SK-N-SH (cell line): ENCODE data around the gene DCUN1D2. TPM values are rescaled to one million over a fixed set of nuclear protein-coding genes. Genes with fewer than 3 reads are reported as not detected.

Experiments
- CTCF ChIA-PET: fragments of 300-600, 350-600 bp; formaldehyde crosslinking; extraction: SDS; loops from one replicate; lab custom pipeline; 2021; lab: Yijun Ruan, JAX
- POLR2A ChIA-PET: fragments of 350-600 bp; sonication (Branson Sonifier 250); formaldehyde crosslinking; extraction: SDS; loops from one replicate; lab custom pipeline; 2020; ENCODE audit warnings: antibody characterized with exemption, inconsistent platforms; lab: Yijun Ruan, JAX
- DNase-seq: peaks from one replicate; pipeline ENCODE4 v3.0.0; 2012
- H2AFZ ChIP-seq: fragments of 200-600 bp; sonication (generic); 2 replicates; pipeline ENCODE4 v1.8.1; 2016; ENCODE audit warnings: antibody characterized with exemption, mild to moderate bottlenecking, low read depth
- H3F3A ChIP-seq: fragments of 200-600 bp; sonication (generic); replicated peaks from 2 replicates; pipeline ENCODE3; 2016; ENCODE audit warnings: antibody characterized with exemption, mild to moderate bottlenecking; ENCODE audit not compliant: insufficient read depth
- H3K27ac ChIP-seq, 2 experiments: fragments of 200-500 bp in 1 of 2; fragments of 200-600 bp in 1 of 2; sonication (Bioruptor generic) in 1 of 2; sonication (generic), shearing (Covaris generic) in 1 of 2; 2 replicates each; pipeline versions ENCODE4 v1.5.1 to v1.6.1; 2014 to 2016; ENCODE audit warnings: low read depth in 2 of 2, inconsistent platforms in 1 of 2, low read length in 1 of 2, mild to moderate bottlenecking in 1 of 2, mixed read lengths in 1 of 2
- H3K27me3 ChIP-seq: fragments of 200-600 bp; sonication (generic), shearing (Covaris generic); 2 replicates; pipeline ENCODE4 v1.6.1; 2016; ENCODE audit warnings: mixed run types; ENCODE audit not compliant: insufficient read depth
- H3K36me3 ChIP-seq, 2 experiments: fragments of 200-500 bp in 1 of 2; fragments of 200-600 bp in 1 of 2; sonication (Bioruptor generic) in 1 of 2; sonication (generic) in 1 of 2; replicated peaks in 1 of 2; 2 replicates each; pipeline versions ENCODE3 to v1.5.1; 2014 to 2016; ENCODE audit warnings: low read length in 1 of 2, mild to moderate bottlenecking in 1 of 2; ENCODE audit not compliant: insufficient read depth in 2 of 2, control insufficient read depth in 1 of 2
- H3K4me1 ChIP-seq, 2 experiments: fragments of 200-500 bp in 1 of 2; fragments of 200-600 bp in 1 of 2; sonication (Bioruptor generic) in 1 of 2; sonication (generic), shearing (Covaris generic) in 1 of 2; 2 replicates each; pipeline versions ENCODE4 v1.5.1 to v1.6.1; 2014 to 2016; ENCODE audit warnings: low read depth in 1 of 2, low read length in 1 of 2, mixed run types in 1 of 2; ENCODE audit not compliant: insufficient read depth in 2 of 2, control insufficient read depth in 1 of 2
- H3K4me2 ChIP-seq: fragments of 200-600 bp; sonication (generic), shearing (Covaris generic); 2 replicates; pipeline ENCODE4 v1.6.1; 2017; ENCODE audit warnings: mixed run types
- H3K4me3 ChIP-seq, 2 experiments: fragments of 200-500 bp in 1 of 2; fragments of 200-600 bp in 1 of 2; sonication (Bioruptor generic) in 1 of 2; sonication (generic), shearing (Covaris generic) in 1 of 2; 2 replicates each; pipeline versions ENCODE4 v1.5.1 to v1.8.1; 2014 to 2016; ENCODE audit warnings: low read depth in 2 of 2, inconsistent platforms in 1 of 2, low read length in 1 of 2, mild to moderate bottlenecking in 1 of 2, mixed read lengths in 1 of 2, moderate library complexity in 1 of 2
- H3K79me2 ChIP-seq: fragments of 200-600 bp; sonication (generic); 2 replicates; pipeline ENCODE4 v1.8.1; 2017; ENCODE audit warnings: mild to moderate bottlenecking; ENCODE audit not compliant: insufficient read depth
- H3K9ac ChIP-seq: fragments of 200-600 bp; sonication (generic); 2 replicates; pipeline ENCODE4 v1.6.1; 2017; ENCODE audit warnings: mixed run types
- H3K9me2 ChIP-seq: fragments of 200-600 bp; sonication (generic); 2 replicates; pipeline ENCODE4 v1.6.1; 2017; ENCODE audit warnings: mixed run types
- H3K9me3 ChIP-seq: fragments of 200-600 bp; sonication (generic); 2 replicates; pipeline ENCODE4 v1.6.1; 2017; ENCODE audit warnings: mixed run types, mild to moderate bottlenecking, moderate library complexity
- H4K20me1 ChIP-seq: fragments of 200-600 bp; sonication (generic); 2 replicates; pipeline ENCODE4 v1.6.1; 2017; ENCODE audit warnings: mild to moderate bottlenecking, mixed run types; ENCODE audit not compliant: insufficient read depth
- ELF1 ChIP-seq: IDR thresholded peaks from 2 replicates; pipeline ENCODE4 v1.4.0; 2012
- EP300 ChIP-seq, 2 experiments: IDR thresholded peaks; 2 replicates each; pipeline versions ENCODE4 v1.4.0 to v1.6.1; 2012; ENCODE audit warnings: borderline replicate concordance in 1 of 2, low read depth in 1 of 2, low read length in 1 of 2
- FOSL2 ChIP-seq: IDR thresholded peaks from 2 replicates; pipeline ENCODE4 v1.4.0; 2012; ENCODE audit warnings: low read depth, mild to moderate bottlenecking, moderate library complexity, borderline replicate concordance
- FOXM1 ChIP-seq: IDR thresholded peaks from 2 replicates; pipeline ENCODE4 v1.4.0; 2012; ENCODE audit warnings: low read depth, mild to moderate bottlenecking
- GABPA ChIP-seq: IDR thresholded peaks from 2 replicates; pipeline ENCODE4 v1.4.0; 2012; ENCODE audit warnings: low read depth, mild to moderate bottlenecking
- GATA2 ChIP-seq: sonication (generic); formaldehyde crosslinking; IDR thresholded peaks from 2 replicates; pipeline ENCODE4 v1.5.0; 2020; ENCODE audit warnings: mild to moderate bottlenecking, missing genetic modification reagents
- MEF2A ChIP-seq: IDR thresholded peaks from 2 replicates; pipeline ENCODE4 v1.4.0; 2012; ENCODE audit warnings: low read depth, borderline replicate concordance
- MXI1 ChIP-seq: IDR thresholded peaks from 2 replicates; pipeline ENCODE4 v1.6.1; 2012; ENCODE audit warnings: mild to moderate bottlenecking, low read depth, low read length, improper control_type of control experiment
- NRF1 ChIP-seq: IDR thresholded peaks from 2 replicates; pipeline ENCODE4 v1.6.1; 2012; ENCODE audit warnings: low read depth, mild to moderate bottlenecking, low read length
- RCOR1 ChIP-seq: fragments of 150-350 bp; IDR thresholded peaks from 2 replicates; pipeline ENCODE4 v1.6.1; 2017; ENCODE audit warnings: antibody characterized with exemption, low read length
- RFX5 ChIP-seq: IDR thresholded peaks from 2 replicates; pipeline ENCODE4 v1.6.1; 2012; ENCODE audit warnings: mild to moderate bottlenecking, improper control_type of control experiment, low read length
- RXRA ChIP-seq: IDR thresholded peaks from 2 replicates; pipeline ENCODE4 v1.4.0; 2012; ENCODE audit warnings: low read depth, mild to moderate bottlenecking, borderline replicate concordance
- SIN3A ChIP-seq: IDR thresholded peaks from 2 replicates; pipeline ENCODE4 v1.6.1; 2012; ENCODE audit warnings: low read depth, mild to moderate bottlenecking, low read length, moderate library complexity, borderline replicate concordance
- SMC3 ChIP-seq: IDR thresholded peaks from 2 replicates; pipeline ENCODE4 v1.6.1; 2012; ENCODE audit warnings: low read depth, low read length, improper control_type of control experiment
- TAF1 ChIP-seq: IDR thresholded peaks from 2 replicates; pipeline ENCODE4 v1.6.1; 2012; ENCODE audit warnings: low read depth, mild to moderate bottlenecking, low read length, moderate library complexity, borderline replicate concordance
- TEAD4 ChIP-seq: IDR thresholded peaks from 2 replicates; pipeline ENCODE4 v1.4.0; 2012; ENCODE audit warnings: mild to moderate bottlenecking, borderline replicate concordance; ENCODE audit not compliant: insufficient read depth
- YY1 ChIP-seq: IDR thresholded peaks from 2 replicates; pipeline ENCODE4 v1.4.0; 2012; ENCODE audit warnings: low read depth, mild to moderate bottlenecking
- WGBS: methylation state at CpG from one replicate; pipeline ENCODE4 v1.1.6; 2017; ENCODE audit warnings: low lambda C conversion rate; 5-methylcytosine and 5-hydroxymethylcytosine counted together
- polyA plus RNA-seq, 3 experiments: library from polyadenylated mRNA; depleted of rRNA; stranded (reverse); fragments of >200 nt; gene quantifications; 2 replicates each; pipeline ENCODE4 v1.2.3, GENCODE V29; 2012
- TF ChIP-seq, protein P1 (sequence below): fragments of 150-350 bp; IDR thresholded peaks from 2 replicates; pipeline ENCODE4 v1.6.1; 2017; ENCODE audit warnings: antibody characterized with exemption, low read length, low read depth, borderline replicate concordance
- TF ChIP-seq, protein P2 (sequence below): IDR thresholded peaks from 2 replicates; pipeline ENCODE4 v1.4.0; 2012; ENCODE audit warnings: low read depth, borderline replicate concordance
- TF ChIP-seq, protein P3 (sequence below): IDR thresholded peaks from 2 replicates; pipeline ENCODE4; 2012

DCUN1D2 gene
- polyA plus RNA-seq, 1 of the 3 experiments (the other 2 are of a cell fraction), result 11.0 TPM

DNA sequence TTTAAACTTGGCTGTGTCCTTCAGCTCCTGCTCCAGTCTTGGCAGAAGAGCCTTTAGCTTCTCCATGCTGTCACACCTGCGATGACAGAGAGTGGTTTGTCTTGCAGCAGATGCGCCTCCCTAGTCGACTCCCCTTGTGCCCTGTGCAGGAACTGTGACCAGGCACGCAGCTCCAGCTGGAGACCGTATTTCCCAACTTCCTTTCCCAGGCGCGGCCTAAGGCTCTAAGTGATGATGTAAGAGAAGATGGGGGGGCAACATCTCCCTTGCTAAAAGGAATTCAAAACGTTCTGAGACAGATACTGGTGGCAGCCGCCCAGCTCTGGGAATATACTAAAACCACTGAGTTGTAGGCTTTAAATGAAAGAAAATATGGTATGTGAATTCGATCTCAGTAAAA is 16.3 kb downstream of the DCUN1D2 start:
- Histone ChIP-seq H3K27ac (no peak overlapping the region), H3K79me2 (0 out of 2 replicates have a peak, but pooled peaks cover 4% of the 10 kb centered on the region)
- TF ChIP-seq SIN3A (no peak), GATA2 (CRISPR knock-in tag) (no peak), RFX5 (no peak)
- TF ChIP-seq, protein P1, sequence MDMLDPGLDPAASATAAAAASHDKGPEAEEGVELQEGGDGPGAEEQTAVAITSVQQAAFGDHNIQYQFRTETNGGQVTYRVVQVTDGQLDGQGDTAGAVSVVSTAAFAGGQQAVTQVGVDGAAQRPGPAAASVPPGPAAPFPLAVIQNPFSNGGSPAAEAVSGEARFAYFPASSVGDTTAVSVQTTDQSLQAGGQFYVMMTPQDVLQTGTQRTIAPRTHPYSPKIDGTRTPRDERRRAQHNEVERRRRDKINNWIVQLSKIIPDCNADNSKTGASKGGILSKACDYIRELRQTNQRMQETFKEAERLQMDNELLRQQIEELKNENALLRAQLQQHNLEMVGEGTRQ, result no peak
- TF ChIP-seq, all 33 proteins: peak for 0
- H3F3A ChIP-seq, result no peaks in the 10 kb centered on the region
- no peak overlapping the region for H2AFZ ChIP-seq
- no peaks in the 10 kb centered on the region for H3K9me2 ChIP-seq
- H3K4me3 ChIP-seq, result no peak overlapping the region
- 97% methylated on average over 8 of the region's 10 CpGs for WGBS
- H4K20me1 ChIP-seq, result 0 out of 2 replicates have a peak, but pooled peaks cover 4% of the 10 kb centered on the region
- no peaks in the 10 kb centered on the region; a peak in 1 of 4 replicates for H3K4me1 ChIP-seq
- H3K9me3 ChIP-seq, result no peaks in the 10 kb centered on the region; the same call in 1 of the 2 replicates
- ChIA-PET CTCF (interaction anchor here (0.9 to 1.9 kb wide), 7 partner anchors 10 to 88 kb away, joined by 3 to 5 read pairs (median 4); no protein-coding TSS in a partner anchor), POLR2A (no interaction called here)
- H3K4me2 ChIP-seq, result no peak overlapping the region
- no peak overlapping the region for H3K9ac ChIP-seq
- DNase-seq, result no peak
- H3K36me3 ChIP-seq, result peaks cover 36 to 57% of the 10 kb centered on the region in 2 experiments
- no peaks in the 10 kb centered on the region for H3K27me3 ChIP-seq

DNA sequence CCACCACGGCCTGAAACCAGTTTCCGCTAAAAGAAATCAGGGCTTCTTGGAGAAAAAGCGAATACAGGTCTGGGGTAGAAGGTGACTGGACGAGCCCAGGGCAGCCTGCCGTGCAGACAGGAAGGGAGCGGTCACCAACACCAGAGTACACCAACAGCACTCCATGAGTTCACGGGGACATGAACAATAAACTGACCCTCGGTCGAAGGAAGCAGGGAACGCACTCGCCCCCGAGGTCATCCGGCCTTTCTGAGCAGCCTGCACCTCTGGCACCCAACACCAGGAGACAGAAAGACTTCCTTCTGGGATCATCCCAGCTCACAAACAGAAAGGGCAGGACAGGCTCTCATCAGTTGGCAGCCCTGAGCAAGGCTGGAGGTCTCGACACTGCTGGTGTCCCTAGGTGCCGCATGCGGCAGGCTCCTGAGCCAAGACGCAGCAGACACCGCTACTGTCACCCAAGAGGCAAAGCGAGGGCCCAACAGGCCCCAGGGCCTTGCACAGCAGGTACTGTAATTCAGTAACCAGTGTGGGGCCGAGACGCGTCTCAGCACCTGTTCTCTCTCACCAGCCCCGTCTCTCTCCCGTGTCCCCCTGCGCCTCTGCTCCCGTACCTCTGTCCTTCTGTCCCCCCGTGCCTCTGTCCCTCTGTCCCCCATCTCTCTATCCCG is 18.0 kb downstream of the DCUN1D2 start:
- DNase-seq, result no peak
- Histone ChIP-seq H3F3A (no peaks in the 10 kb centered on the region), H3K4me1 (no peaks in the 10 kb centered on the region; a peak in 1 of 4 replicates), H3K4me2 (no peak overlapping the region), H3K79me2 (peaks cover 11% of the 10 kb centered on the region; the same call in 1 of the 2 replicates), H3K9ac (no peak overlapping the region), H3K4me3 (no peak overlapping the region), H4K20me1 (0 out of 2 replicates have a peak, but pooled peaks cover 4% of the 10 kb centered on the region), H3K27ac (no peak overlapping the region), H3K9me3 (no peaks in the 10 kb centered on the region), H3K9me2 (no peaks in the 10 kb centered on the region), H3K36me3 (peaks cover 20 to 41% of the 10 kb centered on the region in 2 experiments), H3K27me3 (no peaks in the 10 kb centered on the region), H2AFZ (no peak overlapping the region)
- CTCF ChIA-PET, result no interaction called here
- POLR2A ChIA-PET, result no interaction called here
- WGBS, result 92% methylated on average over 23 of the region's 28 CpGs
- TF ChIP-seq GATA2 (CRISPR knock-in tag) (no peak), FOSL2 (no peak), RCOR1 (no peak), FOXM1 (no peak), MEF2A (no peak), TAF1 (no peak), GABPA (no peak), SMC3 (no peak), ELF1 (no peak), NRF1 (no peak), TEAD4 (no peak), YY1 (no peak), RXRA (no peak), MXI1 (no peak), EP300 (IDR thresholded peaks at IDR 0.05; ENCODE audit: borderline replicate concordance in 1 of 2, low read depth in 1 of 2, low read length in 1 of 2) (no peak)
- TF ChIP-seq, protein P2, sequence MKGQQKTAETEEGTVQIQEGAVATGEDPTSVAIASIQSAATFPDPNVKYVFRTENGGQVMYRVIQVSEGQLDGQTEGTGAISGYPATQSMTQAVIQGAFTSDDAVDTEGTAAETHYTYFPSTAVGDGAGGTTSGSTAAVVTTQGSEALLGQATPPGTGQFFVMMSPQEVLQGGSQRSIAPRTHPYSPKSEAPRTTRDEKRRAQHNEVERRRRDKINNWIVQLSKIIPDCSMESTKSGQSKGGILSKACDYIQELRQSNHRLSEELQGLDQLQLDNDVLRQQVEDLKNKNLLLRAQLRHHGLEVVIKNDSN, result no peak
- TF ChIP-seq, protein P1, result no peak
- TF ChIP-seq, protein P3, sequence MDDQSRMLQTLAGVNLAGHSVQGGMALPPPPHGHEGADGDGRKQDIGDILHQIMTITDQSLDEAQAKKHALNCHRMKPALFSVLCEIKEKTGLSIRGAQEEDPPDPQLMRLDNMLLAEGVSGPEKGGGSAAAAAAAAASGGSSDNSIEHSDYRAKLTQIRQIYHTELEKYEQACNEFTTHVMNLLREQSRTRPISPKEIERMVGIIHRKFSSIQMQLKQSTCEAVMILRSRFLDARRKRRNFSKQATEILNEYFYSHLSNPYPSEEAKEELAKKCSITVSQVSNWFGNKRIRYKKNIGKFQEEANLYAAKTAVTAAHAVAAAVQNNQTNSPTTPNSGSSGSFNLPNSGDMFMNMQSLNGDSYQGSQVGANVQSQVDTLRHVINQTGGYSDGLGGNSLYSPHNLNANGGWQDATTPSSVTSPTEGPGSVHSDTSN, result no peak
